H9 (cell line): ENCODE data around the gene MSANTD1. TPM values are rescaled to one million over a fixed set of nuclear protein-coding genes. Genes with fewer than 3 reads are reported as not detected.
A peak's percentile ranks its signal among the peaks of the same experiment; 100 is the strongest.

Experiments
- DNase-seq: peaks from one replicate; pipeline ENCODE4 v3.0.0-alpha.2; 2017
- H2AFZ ChIP-seq: one replicate; pipeline ENCODE4 v1.6.1; 2013; ENCODE audit warnings: mild to moderate bottlenecking, low read length, control low read depth, moderate library complexity
- H2AK5ac ChIP-seq: 2 replicates; pipeline ENCODE4 v1.6.1; 2013; ENCODE audit warnings: low read length, control low read depth, mixed read lengths; ENCODE audit not compliant: insufficient read length
- H2BK120ac ChIP-seq: one replicate; pipeline ENCODE4 v1.6.1; 2013; ENCODE audit warnings: low read depth, mild to moderate bottlenecking, low read length, control low read depth, inconsistent platforms; ENCODE audit not compliant: poor library complexity, severe bottlenecking
- H2BK12ac ChIP-seq: 2 replicates; pipeline ENCODE4 v1.6.1; 2013; ENCODE audit warnings: low read length, control low read depth, mixed read lengths, low read depth; ENCODE audit not compliant: insufficient read length
- H2BK15ac ChIP-seq: 2 replicates; pipeline ENCODE4 v1.6.1; 2013; ENCODE audit warnings: low read depth, low read length, control low read depth
- H2BK20ac ChIP-seq: one replicate; pipeline ENCODE4 v1.6.1; 2013; ENCODE audit warnings: low read depth, mild to moderate bottlenecking, low read length, control low read depth, inconsistent platforms; ENCODE audit not compliant: poor library complexity, severe bottlenecking
- H2BK5ac ChIP-seq: 2 replicates; pipeline ENCODE4 v1.6.1; 2013; ENCODE audit warnings: low read length, control low read depth, mixed read lengths; ENCODE audit not compliant: insufficient read length
- H3K14ac ChIP-seq: 2 replicates; pipeline ENCODE4 v1.6.1; 2013; ENCODE audit warnings: low read length, control low read depth; ENCODE audit not compliant: insufficient read depth
- H3K18ac ChIP-seq: 2 replicates; pipeline ENCODE4 v1.6.1; 2013; ENCODE audit warnings: low read depth, mild to moderate bottlenecking, mixed read lengths, low read length, control low read depth; ENCODE audit not compliant: insufficient read length
- H3K23ac ChIP-seq: 2 replicates; pipeline ENCODE4 v1.6.1; 2013; ENCODE audit warnings: low read length, control low read depth, mixed read lengths, low read depth; ENCODE audit not compliant: insufficient read length
- H3K23me2 ChIP-seq: 2 replicates; pipeline ENCODE4 v1.6.1; 2013; ENCODE audit warnings: low read depth, mild to moderate bottlenecking, mixed read lengths, low read length, control low read depth; ENCODE audit not compliant: insufficient read length, poor library complexity, severe bottlenecking
- H3K27ac ChIP-seq: 2 replicates; pipeline ENCODE4 v1.5.1; 2013; ENCODE audit warnings: low read length, control low read depth, mixed read lengths, low read depth; ENCODE audit not compliant: insufficient read length
- H3K27me3 ChIP-seq: 2 replicates; pipeline ENCODE4 v1.6.1; 2013; ENCODE audit warnings: low read length, control low read depth, inconsistent platforms; ENCODE audit not compliant: insufficient read depth
- H3K4ac ChIP-seq: 2 replicates; pipeline ENCODE4 v1.6.1; 2013; ENCODE audit warnings: low read depth, mild to moderate bottlenecking, control low read depth, inconsistent platforms, low read length, moderate library complexity
- H3K4me1 ChIP-seq: 2 replicates; pipeline ENCODE4 v1.6.1; 2013; ENCODE audit warnings: low read length, control low read depth, inconsistent platforms; ENCODE audit not compliant: insufficient read depth
- H3K4me2 ChIP-seq: 2 replicates; pipeline ENCODE4 v1.6.1; 2013; ENCODE audit warnings: low read length, control low read depth, mixed read lengths; ENCODE audit not compliant: insufficient read length, insufficient read depth
- H3K56ac ChIP-seq: 2 replicates; pipeline ENCODE4 v1.6.1; 2013; ENCODE audit warnings: low read depth, mild to moderate bottlenecking, mixed read lengths, low read length, control low read depth; ENCODE audit not compliant: insufficient read length
- H3K79me1 ChIP-seq: 2 replicates; pipeline ENCODE4 v1.6.1; 2013; ENCODE audit warnings: low read depth, mild to moderate bottlenecking, moderate library complexity, low read length, control low read depth, inconsistent platforms; ENCODE audit not compliant: insufficient read depth, poor library complexity, severe bottlenecking
- H3K79me2 ChIP-seq: 2 replicates; pipeline ENCODE4 v1.6.1; 2013; ENCODE audit warnings: low read length, control low read depth, inconsistent platforms; ENCODE audit not compliant: insufficient read depth
- H3K9ac ChIP-seq: 2 replicates; pipeline ENCODE4 v1.6.1; 2013; ENCODE audit warnings: low read length, control low read depth, mixed read lengths; ENCODE audit not compliant: insufficient read length; ENCODE audit errors: extremely low read depth
- H3K9me3 ChIP-seq: one replicate; pipeline ENCODE4 v1.6.1; 2013; ENCODE audit warnings: low read depth, low read length, inconsistent platforms; ENCODE audit not compliant: control insufficient read depth
- H3T11ph ChIP-seq: one replicate; pipeline ENCODE4 v1.6.1; 2013; ENCODE audit warnings: mild to moderate bottlenecking, low read length, control low read depth, inconsistent platforms
- H4K20me1 ChIP-seq: one replicate; pipeline ENCODE4 v1.6.1; 2013; ENCODE audit not compliant: control insufficient read depth, insufficient read length, insufficient read depth
- H4K5ac ChIP-seq: 2 replicates; pipeline ENCODE4 v1.6.1; 2013; ENCODE audit warnings: low read depth, mild to moderate bottlenecking, mixed read lengths, low read length, control low read depth; ENCODE audit not compliant: insufficient read length
- H4K8ac ChIP-seq: replicated peaks from 2 replicates; pipeline ENCODE4 v1.6.1; 2013; ENCODE audit warnings: low read length, control low read depth, mixed read lengths, low read depth; ENCODE audit not compliant: insufficient read length
- H4K91ac ChIP-seq: 2 replicates; pipeline ENCODE4 v1.6.1; 2013; ENCODE audit warnings: low read depth, mild to moderate bottlenecking, moderate library complexity, mixed read lengths, low read length, control low read depth; ENCODE audit not compliant: insufficient read length
- H3K27ac Mint-ChIP-seq, 3 experiments: 2 replicates in 2 of 3; 3 replicates in 1 of 3; pipeline ENCODE4 v1.8.0; 2020 to 2021; ENCODE audit warnings: mixed read lengths in 3 of 3, mild to moderate bottlenecking in 1 of 3, moderate library complexity in 1 of 3
- H3K27me3 Mint-ChIP-seq: 2 replicates; pipeline ENCODE4 v1.8.0; 2021; ENCODE audit warnings: low read depth, mild to moderate bottlenecking, moderate library complexity, mixed read lengths
- H3K36me3 Mint-ChIP-seq, 3 experiments: 2 replicates in 2 of 3; 3 replicates in 1 of 3; pipeline ENCODE4 v1.8.0; 2020 to 2021; ENCODE audit warnings: low read depth in 3 of 3, mixed read lengths in 3 of 3; ENCODE audit not compliant: insufficient read depth in 1 of 3
- H3K4me1 Mint-ChIP-seq, 2 experiments: 2 replicates each; pipeline ENCODE4 v1.8.0; 2020; ENCODE audit warnings: mixed read lengths in 2 of 2
- H3K4me3 Mint-ChIP-seq, 2 experiments: 2 replicates in 1 of 2; 3 replicates in 1 of 2; pipeline ENCODE4 v1.8.0; 2020 to 2021; ENCODE audit warnings: mild to moderate bottlenecking in 2 of 2, mixed read lengths in 2 of 2, moderate library complexity in 1 of 2
- H3K9me3 Mint-ChIP-seq, 2 experiments: 2 replicates in 1 of 2; 3 replicates in 1 of 2; pipeline ENCODE4 v1.8.0; 2020; ENCODE audit warnings: mild to moderate bottlenecking in 2 of 2, mixed read lengths in 2 of 2, moderate library complexity in 1 of 2
- WGBS: extraction: QIAGEN DNeasy Blood & Tissue Kit; methylation state at CpG from one replicate; pipeline ENCODE4 v1.1.7; 2013; ENCODE audit warnings: missing lambda C conversion rate, low lambda C conversion rate, mixed read lengths; ENCODE audit not compliant: insufficient read length; ENCODE audit errors: extremely low coverage; 5-methylcytosine and 5-hydroxymethylcytosine counted together
- total RNA-seq: library from RNA; stranded (reverse); gene quantifications from 2 replicates; pipeline ENCODE4 v1.2.1, GENCODE V29; 2021
- TF ChIP-seq, protein P1 (sequence below): fragments of 200-600 bp; sonication (generic); conservative IDR thresholded peaks from 3 replicates; pipeline ENCODE4 v1.8.0; 2021; ENCODE audit warnings: antibody characterized with exemption, mild to moderate bottlenecking

The MSANTD1 gene
- total RNA-seq, 1 experiment from 2014 or later = 0.83 TPM

DNA sequence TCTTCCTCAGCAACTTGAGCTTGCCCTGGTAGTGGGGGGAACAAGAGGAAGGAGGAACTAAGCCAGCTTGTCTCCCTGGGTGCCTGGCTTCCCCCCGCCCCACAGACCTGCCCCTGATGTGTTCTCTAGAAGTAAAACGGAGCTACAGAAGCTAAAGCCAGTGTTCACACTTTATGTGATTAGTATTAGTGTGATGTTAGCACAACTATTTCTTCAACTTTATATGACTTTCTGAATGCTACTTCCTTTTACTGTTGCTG, 54.5 kb downstream of the MSANTD1 start:
- no peak overlapping the region for H3K14ac ChIP-seq
- H3K4me3 Mint-ChIP-seq = no peak overlapping the region
- H4K20me1 ChIP-seq = peaks cover 3% of the 10 kb centered on the region
- no peak overlapping the region for H3T11ph ChIP-seq
- H3K4me2 ChIP-seq = no peak overlapping the region
- H3K36me3 Mint-ChIP-seq = no peaks in the 10 kb centered on the region
- H3K79me2 ChIP-seq = no peaks in the 10 kb centered on the region
- H2BK20ac ChIP-seq = no peak overlapping the region
- peak; percentile 21 for DNase-seq
- H3K4me1 ChIP-seq = no peaks in the 10 kb centered on the region
- no peak overlapping the region for H3K18ac ChIP-seq
- H3K9me3 Mint-ChIP-seq = no peaks in the 10 kb centered on the region
- H4K5ac ChIP-seq = no peak overlapping the region
- H2AK5ac ChIP-seq = no peak overlapping the region
- no CpG with 5 or more reads among the region's 2 CpGs for WGBS
- H3K23me2 ChIP-seq = no peaks in the 10 kb centered on the region
- no peak overlapping the region for H2BK15ac ChIP-seq
- H2AFZ ChIP-seq = no peak overlapping the region
- no peak overlapping the region for H3K56ac ChIP-seq
- no peak overlapping the region; a peak in 1 of 7 replicates for H3K27ac Mint-ChIP-seq
- H3K4me1 Mint-ChIP-seq = peaks cover 43 to 64% of the 10 kb centered on the region in 2 experiments
- no peaks in the 10 kb centered on the region for H3K79me1 ChIP-seq
- H4K8ac ChIP-seq = no peak overlapping the region
- no peaks in the 10 kb centered on the region; the same call in 1 of the 2 replicates for H3K27me3 Mint-ChIP-seq
- no peak overlapping the region for H4K91ac ChIP-seq
- no peaks in the 10 kb centered on the region for H3K27me3 ChIP-seq
- H3K9ac ChIP-seq = no peak overlapping the region
- no peaks in the 10 kb centered on the region for H3K9me3 ChIP-seq
- H3K27ac ChIP-seq = no peak overlapping the region
- no peak overlapping the region for H2BK5ac ChIP-seq
- no peak overlapping the region for H2BK12ac ChIP-seq
- H2BK120ac ChIP-seq = no peak overlapping the region
- TF ChIP-seq, protein P1, sequence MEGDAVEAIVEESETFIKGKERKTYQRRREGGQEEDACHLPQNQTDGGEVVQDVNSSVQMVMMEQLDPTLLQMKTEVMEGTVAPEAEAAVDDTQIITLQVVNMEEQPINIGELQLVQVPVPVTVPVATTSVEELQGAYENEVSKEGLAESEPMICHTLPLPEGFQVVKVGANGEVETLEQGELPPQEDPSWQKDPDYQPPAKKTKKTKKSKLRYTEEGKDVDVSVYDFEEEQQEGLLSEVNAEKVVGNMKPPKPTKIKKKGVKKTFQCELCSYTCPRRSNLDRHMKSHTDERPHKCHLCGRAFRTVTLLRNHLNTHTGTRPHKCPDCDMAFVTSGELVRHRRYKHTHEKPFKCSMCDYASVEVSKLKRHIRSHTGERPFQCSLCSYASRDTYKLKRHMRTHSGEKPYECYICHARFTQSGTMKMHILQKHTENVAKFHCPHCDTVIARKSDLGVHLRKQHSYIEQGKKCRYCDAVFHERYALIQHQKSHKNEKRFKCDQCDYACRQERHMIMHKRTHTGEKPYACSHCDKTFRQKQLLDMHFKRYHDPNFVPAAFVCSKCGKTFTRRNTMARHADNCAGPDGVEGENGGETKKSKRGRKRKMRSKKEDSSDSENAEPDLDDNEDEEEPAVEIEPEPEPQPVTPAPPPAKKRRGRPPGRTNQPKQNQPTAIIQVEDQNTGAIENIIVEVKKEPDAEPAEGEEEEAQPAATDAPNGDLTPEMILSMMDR = no peak
- H3K4ac ChIP-seq = no peak overlapping the region
- H3K23ac ChIP-seq = no peak overlapping the region
